ENCODE measurements around the gene RMC1.

- no peak for TF ChIP-seq CTCF (conservative IDR thresholded peaks at IDR 0.05; ENCODE audit: low read length)
- no peak for TF ChIP-seq EZH2phosphoT487 (IDR thresholded peaks at IDR 0.05; ENCODE audit: borderline replicate concordance, low read depth, low read length)
Measured at GRCh38 chr18:23471486-23471885, 31.8 kb upstream of the RMC1 start.
